Superior temporal gyrus (tissue), 1 donor: ENCODE results near the gene CENPM.

ENCODE experiments used
- DNase-seq: peaks from one replicate; pipeline ENCODE4 v3.0.0-alpha.2; 2016; ENCODE audit errors: extremely low spot score

The CENPM gene

DNA sequence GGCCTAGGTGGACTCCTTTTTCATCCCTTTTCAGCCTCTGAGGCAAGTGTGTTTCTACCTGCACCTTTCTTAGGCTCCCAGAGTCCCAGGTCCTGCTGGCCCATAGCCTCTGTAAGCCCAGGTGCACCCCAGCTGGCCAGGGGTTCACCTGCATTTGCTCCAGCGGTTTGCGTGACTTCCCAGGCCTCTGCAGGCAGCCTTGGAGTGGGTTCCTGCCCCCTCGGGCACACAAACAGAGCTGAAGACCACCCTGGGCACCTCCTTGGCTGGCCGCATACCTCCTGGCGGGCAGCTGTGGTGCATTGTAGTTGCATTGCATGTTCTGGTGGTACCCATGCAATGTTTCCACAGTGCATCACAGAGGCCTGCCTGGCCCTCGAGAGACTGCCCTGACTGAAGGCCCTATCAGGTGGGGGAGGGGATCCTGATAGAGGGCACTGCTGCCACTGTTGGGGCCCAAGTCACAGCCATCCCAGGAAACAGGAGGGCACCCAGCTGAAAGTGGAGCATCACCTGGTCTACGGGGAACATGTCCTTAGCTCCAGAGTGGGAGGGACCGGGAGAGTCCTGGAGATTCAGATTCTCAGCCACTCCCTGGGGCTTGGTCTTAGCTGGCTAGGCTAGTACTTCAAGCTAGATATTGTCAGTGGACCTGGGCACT lies 46.2 kb downstream of the CENPM start:
- DNase-seq: no peak

DNA sequence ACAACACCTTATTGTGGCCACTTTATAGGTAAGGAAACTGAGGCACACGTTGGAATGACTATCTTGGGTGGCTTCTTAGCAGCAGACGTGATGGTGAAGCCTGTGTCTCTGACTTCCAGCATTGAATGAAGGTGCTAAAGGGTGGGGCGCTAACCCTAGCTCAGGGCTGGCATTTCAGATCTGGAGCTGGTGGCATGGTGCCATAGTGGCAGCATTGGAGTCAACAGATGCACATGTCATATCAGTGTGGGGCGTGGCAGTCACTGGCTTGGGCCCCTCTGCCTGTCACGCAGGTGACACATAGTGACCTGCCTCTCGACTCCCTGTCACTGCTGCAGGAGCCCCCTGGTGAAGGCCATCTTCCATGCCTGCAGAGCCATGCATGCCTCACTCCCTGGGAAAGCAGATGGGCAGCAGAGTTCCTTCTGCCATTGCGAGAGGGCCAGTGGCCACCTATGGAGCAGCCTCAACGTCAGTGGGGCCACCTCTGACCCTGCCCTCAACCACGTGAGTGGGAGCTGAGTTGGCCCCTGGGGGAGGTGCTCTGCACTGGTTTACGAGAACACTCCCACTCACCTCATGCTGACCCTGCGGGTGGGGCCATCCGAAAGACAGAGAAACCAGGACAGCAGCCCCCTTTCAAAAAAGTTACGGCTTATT lies 46.8 kb downstream of the CENPM start:
- DNase-seq: no peak

DNA sequence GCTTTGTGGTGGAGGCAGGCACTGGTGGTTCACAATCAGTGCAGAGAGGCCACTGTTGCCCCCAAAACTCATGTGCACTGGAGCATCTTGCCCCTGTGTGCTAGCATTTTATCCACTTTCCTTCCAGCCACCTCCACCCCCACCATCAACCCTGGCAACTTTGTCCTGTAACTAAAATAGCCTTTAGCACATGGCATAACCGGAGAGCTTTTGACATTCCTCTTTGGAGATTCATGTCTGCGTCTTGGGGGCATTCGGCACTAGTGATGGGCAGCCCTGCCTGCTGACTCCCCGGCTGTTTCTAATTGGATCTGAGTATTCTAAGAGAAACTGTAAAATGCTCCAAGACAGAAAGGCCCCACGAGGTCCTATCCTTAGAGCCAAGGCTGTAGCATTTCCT lies 47.8 kb downstream of the CENPM start:
- DNase-seq: no peak

DNA sequence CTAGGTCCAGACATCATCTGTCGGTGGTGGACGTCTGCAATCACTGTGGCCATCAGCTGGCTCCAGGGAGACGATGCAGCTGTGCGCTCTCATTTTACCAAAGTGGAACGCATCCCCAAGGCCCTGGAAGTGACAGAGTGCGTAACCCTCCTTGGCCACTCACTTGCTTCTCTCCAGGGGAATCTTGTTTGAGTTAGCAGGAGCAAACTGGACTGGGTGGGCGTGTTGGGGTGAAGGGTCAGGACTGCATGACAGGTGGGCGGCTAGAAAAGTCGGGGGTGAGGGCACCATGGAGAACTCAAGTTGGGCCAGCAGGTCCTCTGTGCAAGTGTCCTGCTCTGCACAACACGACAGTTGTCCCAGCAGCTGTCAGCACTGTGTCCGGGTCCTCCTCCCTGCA lies 48.3 kb downstream of the CENPM start:
- no peak for DNase-seq

DNA sequence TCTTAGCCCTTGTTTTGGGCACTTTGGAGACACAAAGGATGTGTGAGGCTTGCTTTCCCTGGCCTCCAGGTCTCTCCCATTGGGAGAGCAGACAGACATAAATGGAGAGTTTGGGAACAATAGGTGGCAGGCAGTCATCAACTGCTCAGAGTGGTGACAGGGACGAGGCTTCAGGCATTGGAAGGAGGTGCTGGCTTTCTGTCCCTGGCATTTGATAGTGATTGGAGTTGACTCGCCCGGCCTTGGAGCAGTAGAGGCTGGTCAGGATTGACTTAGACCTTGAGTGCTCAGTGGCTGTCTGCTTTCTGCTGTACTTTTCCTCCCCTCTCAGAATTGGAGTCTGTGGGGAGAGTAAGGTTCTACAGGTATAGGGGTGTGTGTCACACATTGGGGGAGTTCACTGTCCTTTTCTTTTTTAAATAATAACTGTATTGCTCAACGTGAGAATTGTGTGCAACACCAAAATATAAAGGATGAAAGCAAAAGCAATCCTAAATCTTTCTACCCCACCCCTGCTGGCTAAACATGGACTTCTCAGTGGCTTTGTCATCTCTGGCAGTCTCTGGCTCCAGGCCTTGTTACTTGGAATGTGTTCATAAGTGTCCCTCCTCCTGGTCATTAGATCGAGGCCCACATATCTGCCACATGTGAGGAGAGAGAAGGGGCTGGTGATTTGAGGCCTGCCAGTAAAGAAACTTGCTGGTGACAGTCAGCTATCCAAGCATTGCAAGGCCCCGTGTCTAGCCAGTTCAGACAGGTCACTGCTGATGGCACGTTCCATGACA lies 53.2 kb downstream of the CENPM start:
- no peak for DNase-seq

DNA sequence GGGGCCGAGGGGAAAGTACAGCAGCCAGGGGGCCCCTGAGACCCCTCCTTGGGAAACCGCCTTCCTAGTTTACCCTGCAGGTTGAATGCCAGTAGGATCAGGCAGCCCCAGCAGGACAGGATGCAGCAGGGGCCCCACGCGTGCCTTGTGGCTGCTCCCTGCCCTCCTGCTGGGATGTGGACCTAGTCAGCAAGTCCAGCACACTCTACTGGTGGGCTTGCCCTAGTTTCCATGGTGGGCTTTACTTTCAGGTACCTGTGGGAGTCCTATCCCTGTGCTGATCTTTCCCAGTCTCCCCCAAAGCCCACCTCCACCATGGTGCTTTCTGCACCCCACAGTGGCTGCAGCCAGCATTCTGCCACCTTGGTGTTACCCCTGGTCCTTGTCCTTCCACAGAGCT lies 54.2 kb downstream of the CENPM start:
- DNase-seq: no peak

DNA sequence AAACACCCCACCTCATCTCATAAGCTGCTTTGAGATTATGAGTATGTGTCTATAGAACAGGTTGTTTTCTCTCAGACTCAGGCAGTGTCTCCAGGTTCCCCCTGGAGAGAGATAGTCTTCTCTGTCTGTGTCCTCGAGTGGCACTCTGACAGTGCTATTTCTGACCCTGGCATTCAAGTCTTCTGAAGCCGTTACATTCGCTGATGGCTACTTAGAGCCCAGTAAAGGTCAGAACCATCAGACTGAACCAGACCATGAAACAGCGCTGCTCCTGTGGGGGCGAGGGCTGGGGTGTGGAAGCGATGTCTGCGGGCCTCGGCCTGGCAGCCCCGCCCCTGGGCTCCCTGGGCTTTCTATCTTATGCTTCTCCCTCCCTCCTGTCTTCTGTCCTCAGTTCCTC lies 55.5 kb downstream of the CENPM start:
- no peak for DNase-seq
